ENCODE results near the gene SAG. TPM values are rescaled to one million over a fixed set of nuclear protein-coding genes. Genes with fewer than 3 reads are reported as not detected.

SAG gene
- total RNA-seq, 1 donor from 2014 or later: not detected

- no peak for DNase-seq (ENCODE audit: low spot score)
Observed at GRCh38 chr2:233288663-233289062, 19.0 kb upstream of the SAG start.

DNA sequence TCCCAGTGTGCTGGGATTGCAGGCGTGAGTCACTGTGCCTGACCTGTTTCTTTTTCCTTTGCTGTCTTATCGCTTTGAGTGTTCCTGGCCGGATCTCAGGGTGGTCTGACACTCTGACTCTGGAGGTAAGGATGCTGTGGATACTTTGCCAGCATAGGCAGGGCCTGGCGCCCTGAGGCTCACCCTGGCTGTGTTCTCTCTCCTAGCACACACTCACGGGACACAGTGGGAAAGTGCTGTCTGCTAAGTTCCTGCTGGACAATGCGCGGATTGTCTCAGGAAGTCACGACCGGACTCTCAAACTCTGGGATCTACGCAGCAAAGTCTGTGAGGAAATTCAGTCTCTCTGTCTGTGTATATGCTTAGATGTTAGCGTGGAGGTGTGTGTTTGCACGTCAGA lies 18.0 kb upstream of the SAG start:
- no peak for DNase-seq (ENCODE audit: low spot score)

DNA sequence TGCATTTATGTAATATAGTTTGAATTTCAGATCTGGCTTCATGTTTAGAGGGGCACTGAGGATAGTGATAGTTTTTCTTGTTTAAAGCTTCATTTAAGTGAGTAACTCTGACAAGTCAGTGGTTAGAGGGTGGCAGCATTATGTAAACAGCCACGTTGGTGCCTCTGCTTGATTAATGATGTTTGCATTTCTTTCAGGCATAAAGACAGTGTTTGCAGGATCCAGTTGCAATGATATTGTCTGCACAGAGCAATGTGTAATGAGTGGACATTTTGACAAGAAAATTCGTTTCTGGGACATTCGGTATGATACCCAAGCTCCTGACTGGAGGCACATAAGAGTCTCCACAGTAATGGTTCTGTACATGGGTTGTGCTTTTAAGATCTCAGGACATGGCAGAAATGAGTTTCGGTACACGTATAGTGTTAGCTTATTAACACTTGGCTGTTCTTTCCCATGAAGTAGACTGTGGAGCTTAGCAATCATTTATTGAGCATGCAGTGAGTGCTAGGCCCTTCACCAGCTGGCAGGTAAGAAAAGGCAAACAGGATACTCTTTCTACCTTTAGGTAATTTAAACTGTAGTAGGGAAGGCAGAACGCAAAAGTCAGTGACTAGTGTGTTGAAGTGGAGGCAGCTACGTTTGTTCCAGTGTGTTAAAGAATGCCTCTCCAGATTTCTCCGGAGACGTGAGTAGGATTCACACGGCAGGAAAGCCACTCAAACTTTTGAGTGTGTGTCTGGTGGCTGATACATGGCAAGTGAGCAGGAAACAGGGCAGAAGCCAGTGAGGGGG lies 17.4 kb upstream of the SAG start:
- no peak for DNase-seq (ENCODE audit: low spot score)

DNA sequence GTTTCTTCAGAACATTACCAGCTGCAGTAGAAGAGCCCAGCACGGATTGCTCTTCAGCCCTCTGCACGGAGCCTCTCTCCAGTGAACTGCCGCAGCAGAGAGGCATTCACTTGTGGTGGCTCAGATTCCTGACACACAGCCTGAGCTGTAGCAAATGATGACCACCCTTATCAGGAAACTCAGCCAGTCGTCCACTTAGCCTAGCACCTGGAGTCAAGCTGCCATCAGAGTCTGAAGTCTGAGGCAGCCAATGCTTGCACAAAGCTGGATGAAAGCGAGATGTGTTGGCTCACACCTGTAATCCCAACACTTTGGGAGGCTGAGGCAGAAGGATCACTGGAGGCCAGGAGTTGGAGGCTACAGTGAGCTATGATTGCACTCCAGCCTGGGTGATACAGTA lies 11.7 kb upstream of the SAG start:
- DNase-seq (ENCODE audit: low spot score): no peak

DNA sequence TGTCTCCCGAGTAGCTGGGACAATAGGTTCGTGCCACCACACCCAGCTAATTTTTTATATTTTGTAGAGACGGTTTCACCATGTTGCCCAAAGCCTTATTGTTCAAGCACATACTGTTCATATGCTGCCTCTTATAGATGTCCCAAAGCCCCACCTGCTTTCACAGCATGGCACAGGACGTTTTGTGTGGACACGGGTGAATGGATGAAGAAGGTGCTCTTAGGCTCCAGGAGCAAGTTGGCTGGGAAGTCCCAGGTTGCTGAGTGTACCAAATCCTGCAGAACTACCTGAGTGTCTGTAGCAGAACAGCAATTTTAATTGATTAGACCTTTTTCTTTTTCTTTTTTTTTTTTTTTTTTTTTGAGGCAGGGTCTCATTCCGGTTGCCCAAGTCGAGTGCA lies 10.5 kb upstream of the SAG start:
- no peak for DNase-seq (ENCODE audit: low spot score)

- DNase-seq (ENCODE audit: low spot score): no peak
Observed at GRCh38 chr2:233300401-233300800, 7.2 kb upstream of the SAG start.

DNA sequence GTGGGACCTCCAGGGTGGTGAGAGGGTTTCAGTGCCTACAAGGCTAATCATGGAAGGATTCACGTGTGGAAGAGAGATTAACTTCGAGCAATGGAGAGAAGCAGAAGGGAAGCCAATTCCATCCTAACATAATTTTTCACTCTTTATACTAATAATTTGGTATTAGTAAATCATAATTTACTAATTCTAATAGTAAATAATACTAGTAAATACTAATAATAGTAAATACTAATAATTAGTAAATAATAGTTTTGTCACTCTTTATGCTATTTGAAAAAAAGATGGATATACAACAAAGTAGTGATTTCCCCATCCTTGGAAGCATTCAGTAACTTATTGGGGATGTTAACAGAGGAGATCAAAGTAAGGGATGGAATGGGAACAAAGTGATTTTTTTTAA lies 6.4 kb upstream of the SAG start:
- no peak for DNase-seq (ENCODE audit: low spot score)

DNA sequence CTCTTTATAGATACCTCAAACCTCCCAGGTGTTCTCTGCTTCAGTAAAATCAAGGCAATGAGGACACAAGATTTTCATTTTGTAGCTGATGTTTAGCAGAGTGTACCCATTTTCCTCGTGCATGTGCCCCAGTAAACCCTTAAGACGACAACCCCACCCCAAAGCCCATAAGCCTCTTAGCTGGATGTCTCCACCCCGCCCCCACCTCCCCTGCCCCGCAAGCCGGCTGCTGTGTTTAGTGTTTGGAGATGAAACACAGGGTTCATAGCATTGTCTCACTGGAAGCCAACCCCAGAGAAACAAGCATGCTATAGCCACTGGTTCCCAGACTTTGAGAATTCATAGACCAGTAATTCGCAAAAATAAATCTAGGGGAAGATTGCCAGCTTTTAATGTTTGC lies 5.8 kb upstream of the SAG start:
- DNase-seq (ENCODE audit: low spot score): no peak

DNA sequence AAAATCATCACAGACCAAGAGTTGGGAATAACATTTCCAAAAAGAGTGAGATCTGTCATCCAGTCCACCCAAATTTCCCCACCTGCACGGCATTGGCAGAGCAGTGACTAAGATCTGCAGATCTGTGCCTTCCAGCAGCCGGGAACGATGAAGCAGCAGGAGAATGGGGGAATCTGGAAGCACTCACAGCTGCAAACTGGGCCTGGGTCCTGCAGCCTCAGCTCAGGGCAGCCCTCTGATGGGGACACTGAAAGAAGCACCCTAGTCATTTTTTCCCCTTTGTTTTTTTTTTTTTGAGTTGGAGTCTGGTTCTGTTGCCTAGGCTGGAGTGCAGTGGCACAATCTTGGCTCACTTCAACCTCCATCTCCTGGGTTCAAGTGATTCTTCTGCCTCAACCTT lies 4.4 kb upstream of the SAG start:
- DNase-seq (ENCODE audit: low spot score): no peak

DNA sequence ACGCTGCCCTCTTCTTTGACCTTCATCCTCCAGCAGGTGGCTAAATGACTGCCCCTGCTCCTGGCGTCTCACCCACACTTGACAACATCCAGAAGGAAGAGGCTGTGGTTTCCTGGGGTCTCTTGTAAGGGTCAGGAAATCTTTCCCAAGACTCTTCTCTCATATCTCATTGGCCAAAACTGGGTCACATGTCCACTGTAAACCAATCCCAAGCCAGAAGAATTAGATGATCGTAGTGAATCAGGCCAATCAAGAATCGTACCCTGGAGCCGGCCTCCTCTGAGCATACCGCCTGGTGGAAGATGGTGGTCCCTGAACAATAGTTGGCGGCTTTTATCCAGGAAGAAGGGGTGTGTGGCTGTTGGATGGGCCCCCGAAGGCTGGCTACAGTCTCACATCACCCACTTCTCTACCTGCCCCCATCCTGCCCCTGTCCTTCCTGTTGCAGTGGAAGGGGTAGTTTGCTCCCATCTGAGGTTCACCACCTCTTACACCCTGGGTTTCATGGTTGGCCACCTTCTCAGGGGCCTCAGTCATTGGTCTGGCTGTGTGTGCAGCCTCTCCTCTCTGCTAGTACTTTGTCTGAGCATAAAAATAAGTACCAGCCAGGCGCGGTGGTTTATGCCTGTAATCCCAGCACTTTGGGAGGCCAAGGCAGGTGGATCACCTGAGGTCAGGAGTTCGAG lies 3.8 kb downstream of the SAG start:
- no peak for DNase-seq (ENCODE audit: low spot score)

DNA sequence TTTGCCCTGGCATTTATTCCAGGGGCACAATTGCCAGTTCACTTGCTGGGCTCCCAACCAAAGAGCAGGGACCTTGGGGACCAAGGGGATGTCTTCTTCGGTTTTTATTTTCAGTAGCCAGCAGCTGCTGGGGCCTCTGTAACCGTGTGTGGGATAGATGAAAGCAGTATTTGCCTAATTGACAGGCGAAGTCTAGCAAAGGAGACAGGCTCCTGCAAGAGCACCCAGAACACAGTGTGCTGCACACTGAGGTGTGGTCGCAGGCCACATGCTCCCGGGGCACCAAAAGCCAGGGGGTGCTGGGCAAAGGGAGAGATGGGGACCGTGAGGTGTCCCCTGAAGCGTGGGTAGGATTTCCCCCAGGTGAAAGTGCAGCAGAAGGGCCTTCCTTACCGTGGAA lies 5.3 kb downstream of the SAG start:
- no peak for DNase-seq (ENCODE audit: low spot score)

GRCh38 chr2:233314180-233314925 lies 6.7 kb downstream of the SAG start:
- no peak for DNase-seq (ENCODE audit: low spot score)

GRCh38 chr2:233317196-233317943 lies 9.8 kb downstream of the SAG start:
- no peak for DNase-seq (ENCODE audit: low spot score)

DNA sequence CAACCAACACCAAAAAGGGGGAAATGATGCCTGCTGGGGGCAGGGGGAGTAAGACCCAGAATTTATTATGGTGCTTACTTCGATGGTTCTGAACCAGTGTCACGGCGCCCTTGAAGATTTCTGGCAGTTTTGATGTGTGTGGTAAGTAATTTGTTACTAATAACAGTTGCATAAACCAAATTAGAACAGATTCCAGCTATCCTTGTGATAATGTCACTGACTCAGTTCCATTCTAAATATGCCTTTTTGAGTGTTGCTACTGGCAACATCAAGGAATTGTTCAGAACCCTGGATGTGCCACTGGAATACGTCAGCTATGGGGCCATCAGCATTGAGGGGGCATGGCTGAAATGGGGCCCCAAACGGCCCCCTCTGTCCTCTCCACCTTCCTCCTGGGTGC lies 11.6 kb downstream of the SAG start:
- DNase-seq (ENCODE audit: low spot score): no peak

DNA sequence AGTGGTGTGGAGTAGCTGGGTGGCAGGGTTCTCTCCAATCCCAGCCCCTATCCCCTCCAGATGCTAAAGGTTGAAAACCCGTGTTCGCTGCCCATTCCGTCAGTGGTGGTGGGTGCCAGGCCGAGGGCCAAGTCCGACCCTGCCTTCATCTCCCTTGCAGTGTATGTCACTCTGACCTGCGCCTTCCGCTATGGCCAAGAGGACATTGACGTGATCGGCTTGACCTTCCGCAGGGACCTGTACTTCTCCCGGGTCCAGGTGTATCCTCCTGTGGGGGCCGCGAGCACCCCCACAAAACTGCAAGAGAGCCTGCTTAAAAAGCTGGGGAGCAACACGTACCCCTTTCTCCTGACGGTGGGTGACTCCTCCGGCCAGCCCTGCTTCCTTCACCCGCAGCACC lies 12.9 kb downstream of the SAG start:
- DNase-seq (ENCODE audit: low spot score): no peak

DNA sequence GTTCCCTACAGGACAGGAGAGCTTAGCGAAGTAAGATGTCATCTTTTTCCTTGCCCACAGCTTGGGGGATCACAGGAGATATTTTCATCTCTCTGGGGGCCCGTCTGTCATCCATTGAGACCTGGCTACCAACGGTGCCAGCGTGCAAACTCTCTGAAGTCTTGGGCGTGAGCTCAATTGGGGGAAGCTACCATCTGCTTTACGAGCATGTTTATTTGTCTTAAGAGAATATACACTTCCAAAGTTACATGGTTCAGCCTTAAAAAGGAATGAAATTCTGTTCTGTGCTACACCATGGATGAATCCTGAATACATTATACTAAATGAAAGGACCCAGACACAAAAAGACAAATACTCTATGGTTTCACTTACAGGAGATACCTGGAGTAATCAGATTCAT lies 13.6 kb downstream of the SAG start:
- no peak for DNase-seq (ENCODE audit: low spot score)

DNA sequence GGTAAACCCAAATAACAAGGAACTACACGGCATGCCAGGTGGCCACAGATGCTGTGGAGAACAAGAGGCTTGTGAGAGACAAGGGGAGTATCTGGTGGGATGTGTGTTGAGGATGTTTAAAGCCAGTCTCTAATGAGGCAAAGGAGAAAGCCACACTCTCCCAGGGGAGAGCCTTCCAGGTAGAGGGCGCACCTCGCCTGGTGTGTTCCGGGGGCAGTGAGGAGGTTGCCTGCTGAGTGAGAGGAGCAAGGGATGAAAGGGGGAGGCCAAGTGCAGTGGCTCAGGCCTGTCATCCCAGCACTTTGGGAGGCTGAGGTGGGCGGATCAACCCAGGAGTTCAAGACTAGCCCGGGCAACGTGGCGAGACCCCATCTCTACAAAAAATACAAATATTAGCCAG lies 16.2 kb downstream of the SAG start:
- no peak for DNase-seq (ENCODE audit: low spot score)

DNA sequence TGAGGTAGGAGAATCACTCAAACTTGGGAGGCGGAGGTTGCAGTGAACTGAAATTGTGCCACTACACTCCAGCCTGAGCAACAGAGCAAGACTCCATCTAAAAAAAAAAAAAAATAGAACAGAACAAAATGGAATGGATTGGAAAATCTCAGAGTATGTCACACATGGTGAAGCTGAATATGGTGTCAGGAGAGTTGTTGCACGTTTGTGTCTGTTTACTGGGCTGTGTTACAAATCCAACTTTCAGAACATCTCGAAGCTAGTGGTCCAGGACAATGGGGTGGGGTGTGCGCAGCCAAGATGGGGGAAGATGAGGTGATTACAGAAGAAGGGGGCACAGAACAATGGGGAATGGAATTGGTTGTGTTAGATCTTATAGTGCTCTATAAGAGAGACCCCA lies 17.6 kb downstream of the SAG start:
- no peak for DNase-seq (ENCODE audit: low spot score)

DNA sequence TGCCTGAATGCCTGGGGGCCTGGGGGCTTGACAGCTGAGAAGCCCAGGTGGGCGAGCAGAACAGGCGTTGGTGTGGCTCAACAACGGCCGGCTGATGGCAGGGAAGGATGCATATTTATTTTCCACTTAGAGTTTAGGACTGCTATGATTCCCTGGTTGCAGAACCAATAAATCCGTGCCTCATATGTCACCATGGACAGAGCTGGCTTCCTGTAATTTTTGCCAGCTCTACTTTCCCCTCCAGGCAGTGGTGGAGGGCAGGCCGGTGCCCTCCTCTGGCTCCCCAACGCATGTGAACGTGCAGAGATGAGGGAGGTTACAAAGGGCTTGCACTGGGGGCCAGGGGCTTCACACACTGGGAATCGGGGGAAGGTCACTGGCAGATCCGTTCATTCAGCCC lies 18.2 kb downstream of the SAG start:
- DNase-seq (ENCODE audit: low spot score): no peak

DNA sequence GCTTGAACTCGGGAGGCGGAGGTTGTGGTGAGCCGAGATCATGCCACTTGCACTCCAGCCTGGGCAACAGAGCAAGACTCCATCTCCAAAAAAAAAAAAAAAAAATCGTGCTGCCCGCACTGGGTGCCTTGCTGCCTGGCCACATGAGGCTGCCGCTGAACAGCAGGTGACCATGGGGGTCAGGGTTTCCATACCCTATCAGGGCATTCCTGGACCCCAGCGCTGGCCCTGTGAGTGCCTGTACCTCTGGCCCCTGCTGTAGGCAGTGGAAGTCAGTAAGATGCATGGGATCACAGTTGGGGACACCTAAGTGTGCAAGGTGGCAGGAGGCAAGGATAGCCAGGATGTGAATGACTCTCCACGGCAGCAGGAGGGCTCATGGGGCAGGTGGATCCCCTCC lies 18.9 kb downstream of the SAG start:
- no peak for DNase-seq (ENCODE audit: low spot score)

DNA sequence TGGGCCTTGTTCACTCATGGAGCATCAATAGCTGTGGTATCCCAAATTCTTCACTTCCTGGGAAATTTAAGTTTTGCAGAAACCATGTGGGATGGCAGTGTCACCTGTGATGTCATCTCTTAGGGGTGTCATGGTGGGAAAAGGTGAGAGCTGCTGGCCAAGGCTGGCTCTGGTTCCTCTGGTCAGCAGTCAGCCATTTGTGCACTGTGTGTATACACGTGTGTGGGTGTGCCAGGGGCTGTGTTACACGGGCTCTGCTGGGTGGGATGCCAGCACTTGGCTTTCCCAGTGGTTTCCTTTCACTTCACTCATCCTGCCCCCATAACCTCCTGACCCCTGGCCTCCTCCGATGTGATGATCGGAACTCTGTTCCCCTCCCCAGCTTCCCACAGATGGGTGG lies 21.3 kb downstream of the SAG start:
- DNase-seq (ENCODE audit: low spot score): no peak

DNA sequence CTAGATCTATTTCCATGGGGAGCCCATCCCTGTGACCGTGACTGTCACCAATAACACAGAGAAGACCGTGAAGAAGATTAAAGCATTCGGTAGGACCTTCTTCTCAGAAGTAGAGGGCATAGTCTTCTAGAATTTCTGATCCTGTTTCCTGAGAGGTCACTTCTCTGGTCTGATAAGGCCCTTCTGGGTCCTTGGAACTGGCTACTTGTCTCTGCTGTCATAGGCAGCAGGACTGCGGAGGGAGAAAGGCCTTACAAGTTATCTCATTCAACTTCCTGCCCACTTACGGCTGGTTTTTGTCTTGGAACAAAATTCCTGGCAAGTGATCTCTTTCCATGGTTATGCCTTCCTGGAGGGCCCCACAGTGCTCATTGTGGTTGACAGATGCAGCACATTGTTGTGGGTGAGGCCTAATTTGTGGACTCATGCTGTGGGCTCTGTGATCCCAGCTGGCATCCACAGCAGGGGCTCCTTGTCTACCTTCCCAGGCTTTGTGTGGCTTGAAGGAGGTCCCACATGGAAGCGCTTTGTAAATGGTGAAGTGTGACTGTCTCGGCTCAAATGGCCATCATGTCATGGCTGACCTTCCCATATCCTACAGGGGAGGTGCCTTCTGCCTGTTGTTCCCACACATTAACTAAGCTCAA lies 22.0 kb downstream of the SAG start:
- DNase-seq (ENCODE audit: low spot score): no peak

All from mucosa of gallbladder (tissue), 1 donor.